SK-N-MC (cell line): ENCODE measurements around the gene SLC6A2.

Source experiments
- DNase-seq: peaks from one replicate; pipeline ENCODE4 v3.0.0-alpha.2; 2011; ENCODE audit warnings: low read depth, low spot score
- H3K27ac ChIP-seq: fragments of 200-600 bp; sonication (generic); 2 replicates; pipeline ENCODE4 v1.5.1; 2016; ENCODE audit warnings: mixed run types
- H3K36me3 ChIP-seq: fragments of 200-600 bp; sonication (generic); 2 replicates; pipeline ENCODE4 v1.6.1; 2017; ENCODE audit warnings: antibody characterized with exemption, low read length, mixed read lengths; ENCODE audit not compliant: insufficient read depth
- H3K4me3 ChIP-seq: fragments of 200-600 bp; sonication (generic); 2 replicates; pipeline ENCODE4 v1.5.1; 2016
- H3K9ac ChIP-seq: fragments of 200-600 bp; sonication (generic); 2 replicates; pipeline ENCODE4 v1.8.0; 2017; ENCODE audit warnings: mixed run types, mixed read lengths; ENCODE audit not compliant: insufficient read length
- H3K9me3 ChIP-seq: fragments of 200-600 bp; sonication (generic); 2 replicates; pipeline ENCODE4 v1.6.1; 2017; ENCODE audit warnings: low read depth, mild to moderate bottlenecking, antibody characterized with exemption, low read length, moderate library complexity, mixed read lengths
- EZH2 ChIP-seq: fragments of 200-600 bp; sonication (generic); IDR thresholded peaks from one replicate; pipeline ENCODE4 v1.6.1; 2017; ENCODE audit warnings: antibody characterized with exemption
- FOXP2 ChIP-seq: optimal IDR thresholded peaks from 2 replicates; pipeline ENCODE3; 2011; ENCODE audit warnings: mild to moderate bottlenecking, moderate library complexity; ENCODE audit not compliant: insufficient read depth; ENCODE audit errors: extremely low read length, control extremely low read depth
- POLR2AphosphoS5 ChIP-seq: IDR thresholded peaks from 2 replicates; pipeline ENCODE4 v1.6.1; 2012; ENCODE audit warnings: mild to moderate bottlenecking, low read depth, low read length, borderline replicate concordance

The SLC6A2 gene

GRCh38 chr16:55671974-55672280 lies 16.1 kb downstream of the SLC6A2 start:
- TF ChIP-seq FOXP2 (no peak), POLR2AphosphoS5 (no peak), EZH2 (no peak)
- Histone ChIP-seq H3K27ac (no peak overlapping the region), H3K36me3 (no peaks in the 10 kb centered on the region)

GRCh38 chr16:55672471-55672870 lies 16.7 kb downstream of the SLC6A2 start:
- H3K9ac ChIP-seq, result no peak overlapping the region
- no peak for DNase-seq
- H3K36me3 ChIP-seq, result no peaks in the 10 kb centered on the region
- no peak overlapping the region for H3K27ac ChIP-seq
- H3K9me3 ChIP-seq, result no peaks in the 10 kb centered on the region
- TF ChIP-seq EZH2 (no peak), POLR2AphosphoS5 (no peak), FOXP2 (no peak)
- no peak overlapping the region for H3K4me3 ChIP-seq

More at GRCh38 chr16:55671974-55672280, 16.1 kb downstream of the SLC6A2 start:
- no peak for DNase-seq
- H3K9me3 ChIP-seq, result no peaks in the 10 kb centered on the region
- H3K9ac ChIP-seq, result no peak overlapping the region
- no peak overlapping the region for H3K4me3 ChIP-seq

GRCh38 chr16:55678161-55678821 lies 22.5 kb downstream of the SLC6A2 start:
- H3K27ac ChIP-seq, result no peak overlapping the region
- no peak for TF ChIP-seq EZH2
- no peak for TF ChIP-seq FOXP2
- TF ChIP-seq POLR2AphosphoS5, result no peak
- no peaks in the 10 kb centered on the region for H3K36me3 ChIP-seq
- no peak overlapping the region for H3K9ac ChIP-seq
- no peaks in the 10 kb centered on the region for H3K9me3 ChIP-seq
- no peak overlapping the region for H3K4me3 ChIP-seq
- DNase-seq, result no peak

- no peaks in the 10 kb centered on the region for H3K36me3 ChIP-seq
- TF ChIP-seq EZH2 (no peak), FOXP2 (no peak), POLR2AphosphoS5 (no peak)
- DNase-seq, result no peak
- no peaks in the 10 kb centered on the region for H3K9me3 ChIP-seq
- H3K4me3 ChIP-seq, result no peak overlapping the region
- no peak overlapping the region for H3K27ac ChIP-seq
- no peak overlapping the region for H3K9ac ChIP-seq
Observed at GRCh38 chr16:55682086-55682485, 26.3 kb downstream of the SLC6A2 start.

- H3K27ac ChIP-seq, result no peak overlapping the region
- H3K9ac ChIP-seq, result no peak overlapping the region
- no peaks in the 10 kb centered on the region for H3K9me3 ChIP-seq
- no peak overlapping the region for H3K4me3 ChIP-seq
- DNase-seq, result no peak
- TF ChIP-seq POLR2AphosphoS5 (no peak), EZH2 (no peak), FOXP2 (no peak)
- no peaks in the 10 kb centered on the region for H3K36me3 ChIP-seq
Observed at GRCh38 chr16:55685973-55686372, 30.2 kb downstream of the SLC6A2 start.

- TF ChIP-seq EZH2, result no peak
- TF ChIP-seq FOXP2, result no peak
- TF ChIP-seq POLR2AphosphoS5, result no peak
- H3K27ac ChIP-seq, result no peak overlapping the region
- no peak overlapping the region for H3K4me3 ChIP-seq
- no peak for DNase-seq
- H3K9me3 ChIP-seq, result no peaks in the 10 kb centered on the region
- no peak overlapping the region for H3K9ac ChIP-seq
- H3K36me3 ChIP-seq, result no peaks in the 10 kb centered on the region
Observed at GRCh38 chr16:55686671-55687070, 30.9 kb downstream of the SLC6A2 start.

- Histone ChIP-seq H3K9ac (no peak overlapping the region), H3K36me3 (no peaks in the 10 kb centered on the region), H3K4me3 (no peak overlapping the region), H3K9me3 (no peaks in the 10 kb centered on the region), H3K27ac (no peak overlapping the region)
- no peak for TF ChIP-seq EZH2
- TF ChIP-seq FOXP2, result no peak
- TF ChIP-seq POLR2AphosphoS5, result no peak
- DNase-seq, result no peak
Observed at GRCh38 chr16:55687802-55688201, 32.0 kb downstream of the SLC6A2 start.

GRCh38 chr16:55690841-55691240 lies 35.1 kb downstream of the SLC6A2 start:
- Histone ChIP-seq H3K9me3 (no peaks in the 10 kb centered on the region), H3K36me3 (no peaks in the 10 kb centered on the region), H3K27ac (no peak overlapping the region), H3K4me3 (no peak overlapping the region), H3K9ac (no peak overlapping the region)
- no peak for TF ChIP-seq FOXP2
- no peak for TF ChIP-seq POLR2AphosphoS5
- TF ChIP-seq EZH2, result no peak
- no peak for DNase-seq

- Histone ChIP-seq H3K27ac (no peak overlapping the region), H3K4me3 (no peak overlapping the region), H3K9me3 (no peaks in the 10 kb centered on the region), H3K9ac (no peak overlapping the region), H3K36me3 (no peaks in the 10 kb centered on the region)
- TF ChIP-seq POLR2AphosphoS5, result no peak
- no peak for TF ChIP-seq EZH2
- no peak for TF ChIP-seq FOXP2
- no peak for DNase-seq
Observed at GRCh38 chr16:55691771-55692170, 36.0 kb downstream of the SLC6A2 start.
